Non-pigmented ciliary epithelial cell (primary cell): ENCODE measurements around the gene SLC25A36.
"Not testable (repeated sequence)": the region's sequence is repeated elsewhere in the genome, so short reads cannot be mapped to it uniquely, and the experiment has no call there.

ENCODE experiments used
- DNase-seq: peaks from one replicate; pipeline ENCODE4 v3.0.0-alpha.2; 2010; ENCODE audit warnings: low read depth

SLC25A36 gene

GRCh38 chr3:140994861-140995260 is 53.2 kb downstream of the SLC25A36 start:
- not testable (repeated sequence) for DNase-seq

DNA sequence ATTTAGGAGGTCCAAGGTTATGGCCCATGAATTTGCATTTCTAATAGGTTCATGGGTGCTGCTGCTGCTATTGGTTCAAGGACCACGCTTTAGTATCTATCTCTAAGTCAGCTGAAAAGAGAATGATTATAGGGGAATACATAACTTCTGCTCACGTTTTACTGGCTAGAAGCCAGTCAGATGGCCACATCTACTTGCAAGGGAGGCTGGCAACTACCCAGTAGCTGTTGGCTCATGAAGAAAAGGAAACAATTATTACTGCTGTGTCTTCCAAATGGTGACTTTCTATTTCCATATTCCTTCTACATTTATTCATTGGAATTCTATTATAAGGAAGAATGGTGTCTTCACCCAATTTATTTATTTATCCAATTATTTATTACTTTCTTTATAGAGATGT is 54.2 kb downstream of the SLC25A36 start:
- no peak for DNase-seq

DNA sequence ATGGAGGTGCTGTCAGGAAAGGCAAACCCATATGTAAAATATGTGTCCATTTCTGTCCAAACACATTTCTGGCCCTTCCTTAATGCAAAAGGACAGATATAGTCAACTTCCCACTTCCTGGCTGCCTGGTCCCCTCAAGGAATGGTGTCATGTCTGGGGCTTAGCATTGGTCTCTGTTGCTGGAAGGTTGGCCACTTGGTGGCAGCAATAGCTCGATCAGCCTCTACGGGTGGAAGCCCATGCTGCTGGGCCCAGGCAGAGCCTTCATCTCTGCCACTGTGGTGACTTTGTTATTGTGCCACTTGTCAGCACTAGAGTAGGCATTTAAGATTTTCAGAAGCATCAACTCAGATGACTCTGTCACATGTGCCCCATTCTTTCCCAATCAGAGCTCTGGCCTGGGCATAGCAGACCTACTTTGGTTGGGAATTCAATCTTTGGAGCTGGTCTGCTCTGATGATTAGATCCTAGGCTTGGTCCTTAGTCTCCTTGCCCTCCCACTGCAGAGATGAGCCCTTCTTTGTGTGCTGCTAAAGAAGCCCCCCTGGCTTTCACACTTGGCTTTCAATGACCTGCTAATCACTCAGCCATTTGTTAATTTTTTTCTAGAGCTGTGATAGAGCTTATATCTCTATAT is 58.5 kb downstream of the SLC25A36 start:
- DNase-seq = no peak

GRCh38 chr3:141000686-141001085 is 59.0 kb downstream of the SLC25A36 start:
- no peak for DNase-seq

DNA sequence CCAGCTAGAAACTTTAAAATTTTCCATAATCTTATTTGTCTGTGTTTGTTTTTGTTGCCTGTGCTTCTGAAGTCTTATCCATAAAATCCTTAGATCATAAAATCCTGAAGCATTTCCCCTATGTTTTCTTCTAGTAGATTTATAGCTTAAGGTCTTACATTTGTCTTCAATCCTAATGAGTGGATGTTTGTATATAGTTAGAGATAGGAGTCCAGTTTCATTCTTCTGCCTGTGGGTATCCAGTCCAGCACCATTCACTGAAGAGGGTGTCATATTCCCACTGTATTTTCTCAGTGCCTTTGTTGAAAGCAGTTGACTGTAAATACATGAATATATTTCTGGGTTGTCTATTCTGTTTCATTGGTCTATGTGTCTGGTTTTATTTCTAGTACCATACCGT is 64.7 kb downstream of the SLC25A36 start:
- no peak for DNase-seq

GRCh38 chr3:141009496-141009895 is 67.9 kb downstream of the SLC25A36 start:
- DNase-seq = no peak

DNA sequence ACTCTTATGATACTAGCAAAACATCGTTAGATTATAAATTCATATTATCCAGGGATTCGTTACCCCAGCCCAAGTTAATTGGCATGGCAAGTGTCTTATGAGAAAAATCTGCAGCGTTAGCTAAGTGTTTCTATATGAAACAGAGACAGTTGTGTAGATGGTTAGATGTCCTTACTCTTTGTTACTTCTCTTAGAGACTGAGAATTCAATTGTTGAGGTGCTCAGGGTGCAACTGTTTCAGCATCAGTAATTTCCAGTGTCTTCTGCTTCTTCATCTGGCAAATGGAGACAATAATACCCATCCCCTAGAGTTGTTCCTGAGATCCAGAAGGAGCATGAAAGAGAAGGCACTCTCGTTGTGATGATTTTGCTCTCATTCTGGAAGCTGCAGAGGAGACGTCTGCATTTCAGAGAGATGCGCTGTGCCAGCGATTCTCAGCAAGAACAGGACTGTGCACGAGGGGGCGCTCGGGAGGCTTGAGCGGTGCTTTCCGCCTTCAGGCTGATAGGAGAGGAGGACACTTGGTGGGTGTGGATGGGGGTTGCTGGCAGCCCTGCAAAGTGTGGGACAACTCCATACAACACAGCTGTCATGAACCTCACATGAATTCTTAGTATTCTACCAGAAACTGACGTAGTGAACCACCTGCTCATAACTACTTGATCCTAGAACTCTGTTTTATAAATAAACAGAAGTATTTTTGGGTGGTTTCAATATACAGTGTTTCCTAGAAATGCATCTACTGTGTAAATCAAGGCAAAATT is 69.8 kb downstream of the SLC25A36 start:
- DNase-seq = no peak

GRCh38 chr3:141011997-141012262 is 70.3 kb downstream of the SLC25A36 start:
- DNase-seq = no peak

DNA sequence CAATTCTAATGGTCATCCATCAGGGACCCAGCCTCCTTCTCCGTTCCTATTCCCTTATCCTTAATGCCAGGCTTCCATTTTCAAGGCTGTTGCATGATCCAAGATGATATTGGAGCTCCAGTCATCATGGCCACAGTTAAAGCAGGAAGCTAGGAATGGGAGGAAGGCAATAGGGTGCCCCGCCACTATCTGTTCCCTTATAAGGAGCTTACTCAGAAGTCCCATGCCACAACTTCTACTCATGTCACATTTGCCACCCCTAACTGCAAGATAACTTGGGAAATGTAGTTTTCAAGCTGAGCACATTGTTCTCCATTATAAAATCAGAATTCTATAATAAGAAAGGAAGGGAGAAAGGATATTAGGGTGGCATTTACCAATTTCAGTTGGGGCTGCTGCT is 70.9 kb downstream of the SLC25A36 start:
- no peak for DNase-seq

DNA sequence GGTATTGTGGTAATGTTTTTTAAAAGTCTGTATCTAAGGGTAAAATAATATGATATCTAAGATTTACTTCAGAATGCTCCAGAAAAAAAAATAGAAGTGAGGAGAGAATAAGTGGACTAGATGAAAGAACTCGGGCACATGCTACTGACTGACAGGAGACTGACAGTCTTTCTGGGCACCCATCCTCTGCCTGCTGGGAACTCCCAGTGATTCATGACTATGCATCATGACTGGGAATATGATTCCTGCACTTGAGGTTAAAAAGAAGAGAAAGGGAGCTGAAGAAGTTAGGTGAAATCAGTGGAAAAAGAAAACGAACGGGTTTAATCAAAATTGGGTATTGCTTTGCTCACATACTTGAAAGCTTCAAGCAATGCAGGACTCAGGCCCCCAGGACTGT is 73.8 kb downstream of the SLC25A36 start:
- no peak for DNase-seq

GRCh38 chr3:141017366-141018322 is 76.0 kb downstream of the SLC25A36 start:
- DNase-seq = not testable (repeated sequence)

GRCh38 chr3:141019244-141019643 is 77.6 kb downstream of the SLC25A36 start:
- DNase-seq = no peak

- DNase-seq = no peak
Measured at GRCh38 chr3:141020143-141020830, 78.7 kb downstream of the SLC25A36 start.

DNA sequence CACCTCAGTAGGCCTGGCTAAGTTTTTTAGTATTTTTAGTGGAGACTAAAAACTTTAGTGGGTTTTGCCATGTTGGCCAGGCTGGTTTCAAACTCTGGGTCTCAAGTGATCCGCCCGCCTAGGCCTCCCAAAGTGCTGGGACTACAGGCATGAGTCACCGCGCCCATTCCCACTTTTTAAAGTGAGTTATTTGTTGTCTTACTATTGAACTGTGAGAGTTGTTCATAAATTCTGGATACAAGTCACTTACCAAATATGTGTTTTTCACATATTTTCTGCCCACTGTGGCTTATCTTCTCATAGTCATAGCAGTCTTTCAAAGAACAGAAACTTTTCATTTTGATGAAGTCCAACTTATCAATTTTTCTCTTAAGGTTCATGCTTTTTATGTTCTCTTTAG is 79.6 kb downstream of the SLC25A36 start:
- no peak for DNase-seq
